ENCODE results near the gene TSSK3. TPM values are rescaled to one million over a fixed set of nuclear protein-coding genes. Genes with fewer than 3 reads are reported as not detected.

Gene TSSK3
- total and polyA plus RNA-seq, 4 donors, result 0.14 to 0.50 TPM; not detected in 2

DNA sequence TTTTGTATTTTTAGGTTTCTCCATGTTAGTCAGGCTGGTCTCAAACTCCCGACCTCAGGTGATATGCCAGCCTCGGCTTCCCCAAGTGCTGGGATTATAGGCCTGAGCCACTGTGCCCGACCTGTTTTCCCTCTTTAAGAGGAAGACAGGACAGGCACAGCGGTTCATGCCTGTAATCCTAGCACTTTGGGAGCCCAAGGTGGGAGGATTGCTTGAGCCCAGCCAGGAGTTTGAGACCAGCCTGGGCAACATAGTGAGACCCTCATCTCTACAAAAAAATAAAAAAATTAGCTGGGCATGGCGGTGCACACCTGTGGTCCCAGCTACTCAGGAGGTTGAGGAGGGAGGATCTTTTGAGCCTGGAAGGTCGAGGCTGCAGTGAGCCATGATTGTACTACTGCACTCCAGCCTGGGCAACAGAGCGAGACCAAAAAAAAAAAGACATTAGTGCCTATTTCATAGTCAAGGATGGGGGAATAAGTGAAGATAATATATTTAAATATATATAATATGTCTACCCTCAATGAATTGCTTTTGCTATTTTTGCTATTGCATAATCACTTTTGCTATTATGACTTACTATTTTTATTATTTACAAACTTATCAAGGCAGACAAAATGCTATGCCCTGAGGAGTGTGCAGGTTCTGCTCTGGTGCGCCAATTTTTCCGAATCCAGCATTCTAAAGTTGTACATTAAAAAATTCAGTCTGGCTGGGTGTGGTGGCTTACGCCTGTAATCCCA, 44.0 kb upstream of the TSSK3 start:
- 95% methylated on average over 10 of the region's 10 CpGs for WGBS
- H3K9me3 ChIP-seq (ENCODE audit: control insufficient read depth in 4 of 4, low read length in 3 of 4), result no peaks in the 10 kb centered on the region
- DNase-seq (ENCODE audit: low spot score), result no peak
- H3K27me3 ChIP-seq (ENCODE audit: control insufficient read depth in 4 of 4, insufficient read depth in 4 of 4, low read length in 3 of 4), result no peaks in the 10 kb centered on the region
- TF ChIP-seq MAX (IDR thresholded peaks at IDR 0.05) (no peak), HNF4A (conservative IDR thresholded peaks at IDR 0.05) (no peak)
- no peak overlapping the region for H3K27ac ChIP-seq (ENCODE audit: low read depth in 1 of 2, low read length in 2 of 2)
- no peak overlapping the region for H3K9ac ChIP-seq (ENCODE audit: low read depth in 1 of 2, low read length in 2 of 2)
- H3K36me3 ChIP-seq (ENCODE audit: control insufficient read depth in 4 of 4, insufficient read depth in 3 of 4, low read depth in 1 of 4, low read length in 3 of 4), result peaks cover 5 to 12% (median 8%) of the 10 kb centered on the region in 4 donors
- H3K4me3 ChIP-seq (ENCODE audit: low read depth in 1 of 3, low read length in 3 of 3), result no peak overlapping the region
- peaks cover 9 to 12% (median 10%) of the 10 kb centered on the region in 4 donors for H3K4me1 ChIP-seq (ENCODE audit: control insufficient read depth in 4 of 4, insufficient read depth in 4 of 4, low read length in 3 of 4)

DNA sequence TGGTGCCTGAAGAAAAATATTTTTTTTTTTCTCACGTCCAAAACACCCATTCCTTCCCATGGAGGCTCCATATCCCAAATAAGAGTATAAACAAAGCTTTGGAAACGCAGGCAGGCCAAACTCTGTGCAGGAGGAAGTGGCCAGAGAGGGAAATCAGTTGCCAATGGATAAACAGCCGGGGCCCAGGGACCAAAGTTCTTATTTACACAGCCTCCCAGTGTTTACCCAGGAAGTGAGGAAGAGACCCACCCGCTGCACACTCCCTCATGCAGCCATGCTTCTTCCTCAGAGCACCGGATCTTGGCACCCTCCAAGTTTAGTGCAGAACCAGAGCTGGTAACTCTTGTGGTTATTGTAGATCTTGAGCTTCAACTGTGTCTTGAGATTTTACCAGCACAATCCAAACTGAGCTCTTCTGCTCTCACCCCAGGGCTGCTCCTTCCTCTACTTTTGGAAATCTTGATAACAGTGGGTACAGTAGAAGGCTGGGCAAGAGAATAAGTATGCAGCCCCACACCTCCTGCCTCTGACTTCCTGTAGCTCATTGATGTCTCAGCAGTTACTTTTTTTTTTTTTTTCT, 40.5 kb upstream of the TSSK3 start:
- H3K9me3 ChIP-seq (ENCODE audit: control insufficient read depth in 4 of 4, low read length in 3 of 4), result no peaks in the 10 kb centered on the region
- no peaks in the 10 kb centered on the region for H3K27me3 ChIP-seq (ENCODE audit: control insufficient read depth in 4 of 4, insufficient read depth in 4 of 4, low read length in 3 of 4)
- no peak overlapping the region for H3K4me3 ChIP-seq (ENCODE audit: low read depth in 1 of 3, low read length in 3 of 3)
- peak overlapping the region in 1 of 2 donors; percentile 53 for H3K9ac ChIP-seq (ENCODE audit: low read depth in 1 of 2, low read length in 2 of 2)
- H3K27ac ChIP-seq (ENCODE audit: low read depth in 1 of 2, low read length in 2 of 2), result peak overlapping the region; percentile 31 to 57
- peaks cover 3 to 18% (median 11%) of the 10 kb centered on the region in 4 donors for H3K36me3 ChIP-seq (ENCODE audit: control insufficient read depth in 4 of 4, insufficient read depth in 3 of 4, low read depth in 1 of 4, low read length in 3 of 4)
- H3K4me1 ChIP-seq (ENCODE audit: control insufficient read depth in 4 of 4, insufficient read depth in 4 of 4, low read length in 3 of 4), result peaks cover 9 to 12% (median 10%) of the 10 kb centered on the region in 4 donors
- no peak for DNase-seq (ENCODE audit: low spot score)
- 10% methylated on average over 5 of the region's 5 CpGs for WGBS
- TF ChIP-seq RXRA (IDR thresholded peaks at IDR 0.05), result peak; percentile 55 to 60
- TF ChIP-seq FOXA1 (IDR thresholded peaks at IDR 0.05), result peak; percentile 100
- TF ChIP-seq EGR1 (IDR thresholded peaks at IDR 0.05; ENCODE audit: low read depth in 2 of 2), result peak; percentile 35 to 36
- TF ChIP-seq YY1 (IDR thresholded peaks at IDR 0.05), result peak; percentile 79
- no peak for TF ChIP-seq NR2F2 (IDR thresholded peaks at IDR 0.05)
- TF ChIP-seq SP1 (IDR thresholded peaks at IDR 0.05), result peak; percentile 84
- TF ChIP-seq, protein P1, sequence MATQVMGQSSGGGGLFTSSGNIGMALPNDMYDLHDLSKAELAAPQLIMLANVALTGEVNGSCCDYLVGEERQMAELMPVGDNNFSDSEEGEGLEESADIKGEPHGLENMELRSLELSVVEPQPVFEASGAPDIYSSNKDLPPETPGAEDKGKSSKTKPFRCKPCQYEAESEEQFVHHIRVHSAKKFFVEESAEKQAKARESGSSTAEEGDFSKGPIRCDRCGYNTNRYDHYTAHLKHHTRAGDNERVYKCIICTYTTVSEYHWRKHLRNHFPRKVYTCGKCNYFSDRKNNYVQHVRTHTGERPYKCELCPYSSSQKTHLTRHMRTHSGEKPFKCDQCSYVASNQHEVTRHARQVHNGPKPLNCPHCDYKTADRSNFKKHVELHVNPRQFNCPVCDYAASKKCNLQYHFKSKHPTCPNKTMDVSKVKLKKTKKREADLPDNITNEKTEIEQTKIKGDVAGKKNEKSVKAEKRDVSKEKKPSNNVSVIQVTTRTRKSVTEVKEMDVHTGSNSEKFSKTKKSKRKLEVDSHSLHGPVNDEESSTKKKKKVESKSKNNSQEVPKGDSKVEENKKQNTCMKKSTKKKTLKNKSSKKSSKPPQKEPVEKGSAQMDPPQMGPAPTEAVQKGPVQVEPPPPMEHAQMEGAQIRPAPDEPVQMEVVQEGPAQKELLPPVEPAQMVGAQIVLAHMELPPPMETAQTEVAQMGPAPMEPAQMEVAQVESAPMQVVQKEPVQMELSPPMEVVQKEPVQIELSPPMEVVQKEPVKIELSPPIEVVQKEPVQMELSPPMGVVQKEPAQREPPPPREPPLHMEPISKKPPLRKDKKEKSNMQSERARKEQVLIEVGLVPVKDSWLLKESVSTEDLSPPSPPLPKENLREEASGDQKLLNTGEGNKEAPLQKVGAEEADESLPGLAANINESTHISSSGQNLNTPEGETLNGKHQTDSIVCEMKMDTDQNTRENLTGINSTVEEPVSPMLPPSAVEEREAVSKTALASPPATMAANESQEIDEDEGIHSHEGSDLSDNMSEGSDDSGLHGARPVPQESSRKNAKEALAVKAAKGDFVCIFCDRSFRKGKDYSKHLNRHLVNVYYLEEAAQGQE (IDR thresholded peaks at IDR 0.05), result no peak
- TF ChIP-seq JUND (IDR thresholded peaks at IDR 0.05), result peak; percentile 62 to 64
- peak in 1 of 2 donors; percentile 75 for TF ChIP-seq GABPA (IDR thresholded peaks at IDR 0.05 in 1 of 2, conservative IDR thresholded peaks at IDR 0.05 in 1 of 2)
- TF ChIP-seq ZBTB33 (IDR thresholded peaks at IDR 0.05), result peak; percentile 54
- TF ChIP-seq MAX (IDR thresholded peaks at IDR 0.05), result peak; percentile 74
- no peak for TF ChIP-seq TAF1 (conservative IDR thresholded peaks at IDR 0.05)
- TF ChIP-seq HNF4A (conservative IDR thresholded peaks at IDR 0.05), result peak; percentile 92
- TF ChIP-seq, protein P2, sequence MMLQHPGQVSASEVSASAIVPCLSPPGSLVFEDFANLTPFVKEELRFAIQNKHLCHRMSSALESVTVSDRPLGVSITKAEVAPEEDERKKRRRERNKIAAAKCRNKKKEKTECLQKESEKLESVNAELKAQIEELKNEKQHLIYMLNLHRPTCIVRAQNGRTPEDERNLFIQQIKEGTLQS (IDR thresholded peaks at IDR 0.05), result peak; percentile 15
- peak; percentile 36 to 50 for TF ChIP-seq RAD21 (IDR thresholded peaks at IDR 0.05)
- TF ChIP-seq, protein P3, sequence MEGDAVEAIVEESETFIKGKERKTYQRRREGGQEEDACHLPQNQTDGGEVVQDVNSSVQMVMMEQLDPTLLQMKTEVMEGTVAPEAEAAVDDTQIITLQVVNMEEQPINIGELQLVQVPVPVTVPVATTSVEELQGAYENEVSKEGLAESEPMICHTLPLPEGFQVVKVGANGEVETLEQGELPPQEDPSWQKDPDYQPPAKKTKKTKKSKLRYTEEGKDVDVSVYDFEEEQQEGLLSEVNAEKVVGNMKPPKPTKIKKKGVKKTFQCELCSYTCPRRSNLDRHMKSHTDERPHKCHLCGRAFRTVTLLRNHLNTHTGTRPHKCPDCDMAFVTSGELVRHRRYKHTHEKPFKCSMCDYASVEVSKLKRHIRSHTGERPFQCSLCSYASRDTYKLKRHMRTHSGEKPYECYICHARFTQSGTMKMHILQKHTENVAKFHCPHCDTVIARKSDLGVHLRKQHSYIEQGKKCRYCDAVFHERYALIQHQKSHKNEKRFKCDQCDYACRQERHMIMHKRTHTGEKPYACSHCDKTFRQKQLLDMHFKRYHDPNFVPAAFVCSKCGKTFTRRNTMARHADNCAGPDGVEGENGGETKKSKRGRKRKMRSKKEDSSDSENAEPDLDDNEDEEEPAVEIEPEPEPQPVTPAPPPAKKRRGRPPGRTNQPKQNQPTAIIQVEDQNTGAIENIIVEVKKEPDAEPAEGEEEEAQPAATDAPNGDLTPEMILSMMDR (IDR thresholded peaks at IDR 0.05; ENCODE audit: low read depth, low read length, missing input control), result no peak
- peak; percentile 87 for TF ChIP-seq HNF4G (IDR thresholded peaks at IDR 0.05)
- TF ChIP-seq FOXA2 (IDR thresholded peaks at IDR 0.05), result peak; percentile 100
